SH-SY5Y (cell line): ENCODE data around the gene TASP1.

Experiments used
- GATA2 ChIP-seq: IDR thresholded peaks from 2 replicates; pipeline ENCODE4 v1.6.1; 2011; ENCODE audit warnings: mild to moderate bottlenecking, low read depth, low read length
- GATA3 ChIP-seq: IDR thresholded peaks from 2 replicates; pipeline ENCODE4 v1.6.1; 2011; ENCODE audit warnings: low read depth, mild to moderate bottlenecking, low read length, moderate library complexity

The TASP1 gene

DNA sequence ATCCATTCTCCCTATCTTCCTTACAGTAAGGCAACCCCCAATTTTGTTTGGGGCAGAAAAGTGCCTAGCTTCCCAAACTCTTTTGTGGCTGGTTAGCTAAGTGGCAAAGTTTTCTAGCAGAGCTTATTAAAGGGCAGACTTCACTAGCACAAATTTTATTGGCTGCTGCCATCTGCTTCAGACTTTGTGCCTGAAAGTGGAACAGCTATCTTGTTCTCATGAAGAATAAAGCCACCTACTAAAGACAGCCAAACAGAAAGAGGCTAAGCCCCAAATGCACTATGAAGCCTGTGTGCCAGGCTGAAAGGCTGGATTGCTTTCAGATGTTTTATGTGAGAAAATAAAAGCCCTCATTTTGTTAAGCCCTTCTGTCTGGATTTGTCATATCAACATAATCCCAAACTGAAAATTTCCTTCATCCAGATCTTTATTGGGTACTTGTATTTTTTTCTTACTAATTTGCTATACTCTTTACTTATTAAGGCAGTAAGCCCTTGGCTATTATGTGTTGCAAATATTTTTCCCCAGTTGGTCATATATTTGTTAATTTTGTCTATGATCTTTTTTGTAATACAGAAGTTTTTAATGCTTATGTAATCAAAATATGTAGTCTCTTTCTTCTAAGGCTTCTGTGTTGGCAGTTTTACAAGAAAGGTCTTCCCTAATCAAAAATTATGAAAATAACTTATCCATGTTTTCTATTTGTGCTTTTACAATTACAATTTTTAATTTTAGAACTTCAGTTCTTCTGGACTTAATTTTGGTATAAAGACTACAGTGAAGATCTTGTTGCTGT is 191.1 kb downstream of the TASP1 start:
- no peak for TF ChIP-seq GATA3

DNA sequence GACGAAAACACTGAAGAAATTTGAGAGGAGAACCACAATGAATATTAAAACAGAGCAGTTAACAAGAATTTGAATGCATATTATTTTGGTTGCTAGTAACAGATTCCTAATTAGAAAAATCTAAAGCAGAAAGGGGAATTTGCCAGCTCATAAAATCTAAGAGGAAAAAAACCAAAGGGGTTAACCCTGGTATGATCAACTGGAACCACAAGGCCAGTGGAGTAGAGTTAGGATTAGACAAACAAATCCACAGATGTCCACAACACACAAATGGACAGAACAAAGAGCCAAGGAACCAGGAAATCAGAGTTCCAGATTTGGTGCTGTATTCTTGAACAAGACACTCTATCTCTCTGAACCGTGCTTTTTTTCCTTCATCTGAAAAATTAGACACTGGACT is 195.0 kb downstream of the TASP1 start:
- TF ChIP-seq GATA2 (no peak), GATA3 (no peak)

DNA sequence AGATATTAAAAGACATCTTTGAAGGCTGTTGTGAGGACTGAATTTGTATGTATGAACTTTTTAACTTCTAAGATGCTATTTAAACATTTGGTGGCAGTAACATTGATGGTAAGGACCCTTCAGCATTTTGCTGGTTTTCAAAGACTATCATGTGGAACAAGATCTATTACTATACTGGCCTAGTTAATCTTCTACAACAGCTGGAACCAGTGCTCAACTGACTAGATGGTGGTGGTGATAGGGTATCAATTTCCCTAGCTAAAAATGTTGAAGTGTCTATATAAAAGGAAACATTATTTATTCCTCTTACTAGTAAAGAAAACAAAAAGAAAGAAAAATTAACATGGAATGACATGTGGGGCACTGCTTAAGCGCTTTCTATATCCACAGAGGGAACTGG is 195.7 kb downstream of the TASP1 start:
- TF ChIP-seq GATA2 (no peak), GATA3 (no peak)

DNA sequence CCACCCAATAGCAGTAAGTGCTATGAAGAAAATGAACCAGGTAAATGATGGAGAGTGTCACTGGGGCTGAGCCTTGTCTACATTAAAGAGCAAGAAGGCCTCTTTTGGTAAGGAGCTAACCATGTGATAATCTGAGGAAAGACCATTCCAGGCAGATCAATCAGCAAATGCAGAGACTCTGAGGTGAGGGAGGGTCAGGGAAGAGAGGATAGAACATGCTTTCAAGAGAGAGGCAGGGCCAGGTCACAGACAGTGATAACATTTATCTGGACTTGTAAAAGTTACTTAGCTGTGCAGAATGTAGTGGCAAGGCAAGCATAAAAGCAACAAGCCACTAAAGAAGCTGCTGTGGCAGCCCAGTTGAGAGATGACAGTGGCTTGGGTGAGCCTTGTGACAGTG is 197.3 kb downstream of the TASP1 start:
- TF ChIP-seq GATA3 (no peak), GATA2 (no peak)

DNA sequence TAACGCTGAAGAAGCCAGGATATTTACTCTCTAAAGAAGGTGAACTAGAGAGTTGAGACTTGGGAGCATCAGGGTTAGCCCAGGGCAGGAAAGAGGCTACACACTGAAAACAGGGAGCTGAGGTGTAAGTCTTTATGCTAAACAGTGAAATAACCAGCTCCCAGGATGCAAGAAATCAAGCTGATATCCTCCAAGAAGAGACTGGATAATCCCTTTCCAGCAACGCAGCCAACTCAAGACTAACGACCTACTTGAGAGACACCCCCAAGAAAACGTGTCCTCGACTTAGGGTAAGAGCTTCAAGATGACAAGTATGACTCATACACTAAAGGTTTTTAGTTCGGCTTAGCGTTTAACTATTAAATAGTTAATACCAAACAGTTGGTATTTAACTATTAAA is 202.2 kb downstream of the TASP1 start:
- TF ChIP-seq GATA2 = no peak
- TF ChIP-seq GATA3 = no peak

DNA sequence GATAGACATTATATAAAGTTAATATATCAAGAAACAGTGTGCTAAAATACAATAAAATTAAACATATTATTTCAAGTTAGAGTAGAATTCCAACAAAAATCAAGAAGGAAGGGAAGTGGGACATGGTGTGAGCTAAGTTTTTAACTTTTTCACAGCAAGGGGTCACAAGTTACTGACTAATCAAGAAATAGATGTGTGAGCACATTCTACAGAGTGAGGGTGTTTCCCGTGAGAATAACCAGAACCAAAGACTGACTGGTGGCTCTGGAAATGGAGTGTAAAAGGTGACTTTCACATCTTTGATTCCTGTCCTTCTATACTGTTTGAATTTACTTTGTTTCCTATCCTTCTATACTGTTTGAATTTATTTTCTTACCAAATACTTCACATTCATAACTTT is 206.6 kb downstream of the TASP1 start:
- TF ChIP-seq GATA3 (no peak), GATA2 (no peak)

DNA sequence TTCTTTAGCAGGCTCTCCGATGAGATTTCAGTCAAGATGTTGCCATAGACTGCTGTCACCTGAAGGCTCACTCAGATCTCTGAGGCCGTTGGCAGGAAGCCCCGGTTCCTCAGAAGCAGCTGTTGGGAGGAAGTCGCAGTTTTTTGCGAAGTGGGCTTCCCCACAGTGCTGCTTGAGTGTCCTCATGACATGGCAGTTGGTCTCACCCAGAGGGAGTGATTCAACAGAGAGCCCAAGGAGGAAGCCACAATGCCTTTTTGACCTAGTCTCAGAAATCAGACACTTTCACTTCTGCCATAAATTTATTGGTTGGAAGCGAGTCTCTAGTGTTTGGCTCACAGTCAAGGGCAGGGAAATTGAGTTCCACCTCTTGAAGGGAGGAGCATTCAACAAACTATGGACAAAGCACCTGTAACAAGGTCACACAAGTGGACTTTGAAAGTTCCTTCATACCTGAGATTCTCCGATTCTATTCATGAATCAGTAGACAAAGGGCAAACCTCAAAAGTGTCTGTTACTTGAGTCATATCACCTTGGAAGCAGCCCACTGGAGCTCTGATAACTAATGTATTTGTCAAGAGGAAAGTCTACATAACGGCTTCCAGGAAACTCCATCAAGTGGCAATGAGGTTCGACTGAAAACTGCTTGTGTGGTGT is 208.3 kb downstream of the TASP1 start:
- TF ChIP-seq GATA2 (no peak), GATA3 (no peak)

DNA sequence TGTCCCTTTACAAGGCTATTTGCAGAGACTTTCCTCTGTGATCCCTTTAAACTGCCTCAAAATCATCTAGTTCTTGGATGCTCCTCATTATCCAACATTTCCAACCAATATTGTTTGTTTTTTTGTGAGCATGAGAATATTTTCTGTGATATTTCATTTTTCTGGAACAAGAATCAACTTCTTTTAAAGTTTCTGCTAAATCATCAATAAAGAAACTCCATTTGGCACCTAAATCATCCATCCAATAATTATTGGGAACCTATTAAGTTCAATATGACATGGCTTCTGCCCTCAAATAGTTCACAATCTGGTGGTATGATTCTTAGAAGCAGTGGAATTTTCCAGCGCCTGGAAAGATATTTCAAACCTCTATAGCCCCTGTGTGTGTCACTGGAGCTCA is 210.0 kb downstream of the TASP1 start:
- no peak for TF ChIP-seq GATA3
- TF ChIP-seq GATA2 = no peak

DNA sequence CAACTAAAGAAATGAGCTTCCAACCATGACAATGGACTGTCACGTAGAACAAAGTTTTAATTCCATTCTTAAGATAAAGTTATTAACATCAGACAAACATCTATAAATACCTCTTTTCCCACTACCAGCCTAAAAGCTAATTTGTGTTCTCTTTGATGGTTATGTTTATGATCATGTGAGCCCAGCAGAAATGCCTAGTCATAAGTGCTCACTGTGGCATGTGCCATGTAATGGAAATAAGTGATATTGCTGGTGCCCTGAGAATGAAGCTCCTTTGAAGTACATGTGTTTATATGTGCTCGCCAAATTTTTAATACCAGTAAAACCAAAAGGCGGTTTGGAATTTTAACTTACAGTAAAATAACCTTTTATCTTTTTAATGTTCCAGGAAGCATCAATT is 211.9 kb downstream of the TASP1 start:
- TF ChIP-seq GATA3 (no peak), GATA2 (no peak)

DNA sequence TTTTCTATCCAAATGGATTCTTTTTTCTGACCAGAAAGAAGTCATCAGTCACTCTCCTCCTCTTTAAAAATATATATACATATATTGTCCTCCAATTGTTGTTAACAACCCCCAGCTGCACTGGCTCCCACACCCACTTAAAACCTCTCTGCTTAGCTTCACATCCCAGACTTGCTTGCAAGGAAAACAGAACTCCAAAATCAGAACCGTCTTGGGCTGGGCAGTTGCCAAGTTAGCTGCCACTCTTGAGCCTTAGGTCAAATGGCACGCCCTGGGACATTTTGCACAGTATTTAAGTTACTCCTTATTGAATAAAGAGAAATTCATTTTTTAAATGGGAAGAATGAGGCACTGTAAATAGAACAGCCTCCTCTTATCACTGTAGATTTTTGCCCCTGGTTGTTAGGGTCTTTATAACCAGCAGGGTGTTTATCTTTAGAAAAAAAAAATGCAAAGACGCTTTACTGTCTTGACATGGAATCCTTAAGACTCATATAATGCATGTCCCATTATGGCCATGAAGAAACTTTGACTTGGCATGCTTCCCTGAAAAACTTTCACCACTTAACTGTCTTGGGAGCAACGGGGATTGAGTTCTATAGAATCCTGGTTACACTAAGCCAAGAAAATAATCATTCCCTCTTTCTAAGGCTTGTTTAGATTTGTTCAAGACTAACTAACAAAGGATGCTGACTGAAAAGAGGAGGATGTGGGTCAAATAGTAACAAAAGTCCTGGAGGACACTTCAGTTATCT is 213.2 kb downstream of the TASP1 start:
- TF ChIP-seq GATA2 (no peak), GATA3 (no peak)

DNA sequence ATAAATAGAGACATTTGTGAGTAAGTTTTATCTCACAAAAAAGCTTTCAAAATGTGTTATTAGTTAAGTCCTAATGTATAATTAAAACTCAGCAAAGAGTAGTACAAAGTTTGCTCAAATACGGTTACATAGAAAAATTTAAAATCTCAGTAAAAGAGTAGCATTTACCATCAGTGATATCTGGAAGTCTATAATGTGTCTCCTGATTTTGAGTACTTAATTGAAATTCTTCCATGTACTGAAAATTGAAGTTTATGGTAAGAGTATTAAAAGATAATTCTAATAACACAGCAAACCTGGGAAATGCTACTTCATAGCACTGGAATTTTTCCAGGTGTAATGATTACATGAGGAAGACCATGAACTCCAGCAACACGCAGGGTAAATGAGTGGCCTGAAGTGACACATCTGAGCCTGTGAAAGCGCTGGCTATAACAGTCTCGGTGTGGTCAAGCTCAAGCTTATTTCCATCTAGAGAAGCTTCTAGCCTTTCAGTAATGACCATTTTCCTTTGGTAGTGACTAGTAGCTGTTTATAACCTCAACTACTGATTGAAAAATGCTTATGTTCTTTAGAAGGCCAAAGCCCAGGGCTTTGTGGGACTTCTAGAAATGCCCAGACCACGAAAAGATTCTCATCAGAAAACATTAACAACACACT is 214.4 kb downstream of the TASP1 start:
- TF ChIP-seq GATA3 (no peak), GATA2 (no peak)

DNA sequence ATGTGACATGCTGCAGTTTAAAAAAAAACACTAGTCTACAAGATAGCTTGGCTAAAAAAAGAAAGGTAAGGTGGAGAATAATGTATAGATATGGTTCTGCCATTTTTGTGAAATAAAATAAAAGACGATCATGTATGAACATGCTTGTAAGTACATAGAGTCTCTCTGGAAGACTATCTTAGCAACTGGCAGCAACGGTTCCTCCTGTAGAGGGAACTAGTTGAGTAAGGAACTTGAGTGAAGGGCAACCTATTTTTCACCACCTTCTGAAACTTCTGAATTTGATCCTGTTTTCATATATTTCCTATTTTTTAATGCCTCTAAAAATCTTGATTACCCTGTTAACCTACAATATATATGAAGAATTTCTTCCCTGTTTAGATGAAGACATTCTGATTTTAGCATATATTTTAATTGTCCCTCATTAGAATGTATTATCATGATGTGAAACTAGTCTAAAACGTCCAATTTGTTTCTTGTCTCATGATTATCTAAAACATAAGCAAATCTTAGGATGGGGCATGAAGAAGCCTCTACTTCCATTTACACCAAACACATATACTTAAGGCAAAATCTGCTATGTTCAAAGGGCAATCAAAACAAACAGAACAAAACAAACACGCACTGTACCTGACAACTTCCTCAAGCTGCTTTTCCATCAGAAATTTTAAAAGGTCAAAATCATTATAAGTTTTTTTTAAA is 215.1 kb downstream of the TASP1 start:
- TF ChIP-seq GATA3 = no peak
- no peak for TF ChIP-seq GATA2

DNA sequence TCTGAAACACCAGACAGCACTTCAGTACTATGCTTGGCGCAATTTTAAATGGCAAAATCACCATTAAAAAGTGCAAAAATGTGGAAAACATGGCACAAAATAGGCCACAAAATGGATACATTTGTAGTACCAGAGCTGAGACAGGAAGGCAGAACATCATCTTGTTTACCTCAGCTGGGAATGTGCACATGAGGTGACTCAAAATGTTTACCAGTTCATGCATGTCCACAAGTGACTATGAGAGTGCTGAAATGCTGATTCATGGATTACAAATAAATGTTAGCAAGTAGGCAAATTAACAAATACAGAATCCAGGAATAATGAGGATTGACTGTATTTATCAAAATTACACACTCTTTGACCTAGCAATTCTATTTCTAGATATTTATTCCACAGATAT is 216.1 kb downstream of the TASP1 start:
- no peak for TF ChIP-seq GATA3
- no peak for TF ChIP-seq GATA2

DNA sequence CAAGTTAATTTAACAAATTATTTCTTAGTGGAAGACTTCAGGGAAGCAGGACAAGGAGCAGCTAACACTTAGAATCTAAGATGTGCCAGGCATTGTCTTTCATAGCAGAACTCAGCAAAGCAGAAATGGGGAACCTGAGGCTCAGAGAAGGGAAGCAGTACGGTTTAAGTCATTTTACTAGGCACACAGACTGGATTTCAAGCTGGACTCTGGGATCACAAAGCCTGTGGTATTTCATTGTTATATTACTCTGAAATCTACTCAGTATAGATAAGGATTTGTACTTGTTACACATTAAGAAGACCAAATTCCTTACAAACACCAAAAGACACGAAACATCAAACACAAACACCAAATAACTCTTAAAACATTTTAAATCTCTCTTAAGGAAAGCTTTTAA is 218.1 kb downstream of the TASP1 start:
- no peak for TF ChIP-seq GATA3
- TF ChIP-seq GATA2 = no peak

DNA sequence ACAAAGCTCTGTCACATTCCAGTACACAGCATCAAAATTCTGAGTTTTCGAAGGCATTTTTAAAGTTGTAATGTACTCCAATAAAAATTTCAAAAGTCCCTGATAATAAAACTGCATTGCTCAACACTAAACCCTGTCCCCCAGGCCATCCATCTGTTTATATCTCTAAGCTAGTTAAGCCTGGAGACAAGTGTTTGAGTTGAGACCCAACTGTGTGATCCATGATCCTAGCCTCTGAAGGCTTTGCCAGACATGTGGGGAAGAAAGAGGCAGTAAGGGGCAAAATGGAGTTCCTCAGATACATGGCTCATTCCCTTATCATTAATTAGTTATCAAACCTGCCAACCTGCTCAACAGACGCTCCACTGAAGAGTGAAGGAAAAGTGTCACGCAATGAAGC is 219.3 kb downstream of the TASP1 start:
- TF ChIP-seq GATA3 (no peak), GATA2 (no peak)
